GM18858 (cell line): ENCODE data around the gene MYO9B.

Source experiments
- ATAC-seq: cut with Tn5 transposase; IDR thresholded peaks from one replicate; pipeline ENCODE4 v1.9.1; 2021; ENCODE audit not compliant: unreplicated experiment

The MYO9B gene

GRCh38 chr19:17237747-17238706, 162.4 kb downstream of the MYO9B start:
- ATAC-seq, result no peak

- ATAC-seq, result no peak
These were observed 164.6 kb downstream of the MYO9B start for GRCh38 chr19:17240062-17240752.

GRCh38 chr19:17240826-17241399, 165.3 kb downstream of the MYO9B start:
- no peak for ATAC-seq

GRCh38 chr19:17242431-17243208, 167.0 kb downstream of the MYO9B start:
- ATAC-seq, result no peak

- ATAC-seq, result no peak
These were observed 167.7 kb downstream of the MYO9B start for GRCh38 chr19:17243211-17243829.

- no peak for ATAC-seq
These were observed 168.4 kb downstream of the MYO9B start for GRCh38 chr19:17243830-17244617.

- ATAC-seq, result no peak
These were observed 169.3 kb downstream of the MYO9B start for GRCh38 chr19:17244618-17245534.

GRCh38 chr19:17245535-17245984, 170.0 kb downstream of the MYO9B start, which contains the start of gene NR2F6:
NR2F6 (minus strand) TSS chr19:17245919; CDS start chr19:17245220, 699 bp downstream.
- ATAC-seq, result no peak

GRCh38 chr19:17246681-17247425, 171.3 kb downstream of the MYO9B start:
- ATAC-seq, result no peak

GRCh38 chr19:17248011-17248776, 172.6 kb downstream of the MYO9B start:
- no peak for ATAC-seq

- ATAC-seq, result no peak
These were observed 174.4 kb downstream of the MYO9B start for GRCh38 chr19:17249887-17250548.

GRCh38 chr19:17254636-17255035, 179.1 kb downstream of the MYO9B start:
- ATAC-seq, result no peak

- ATAC-seq, result no peak
These were observed 179.6 kb downstream of the MYO9B start for GRCh38 chr19:17255150-17255621.

GRCh38 chr19:17256130-17256529, 180.6 kb downstream of the MYO9B start:
- ATAC-seq, result no peak

GRCh38 chr19:17259118-17259780, 183.7 kb downstream of the MYO9B start:
- no peak for ATAC-seq

- no peak for ATAC-seq
These were observed 184.4 kb downstream of the MYO9B start for GRCh38 chr19:17259934-17260333.
